Activated CD8-positive, alpha-beta memory T cell treated with anti-CD3 and anti-CD28 coated beads, Interleukin-2, amount 50 U/mL, for 48 hours (primary cell): ENCODE measurements around the gene RPS2.
"Not testable (repeated sequence)": the region's sequence is repeated elsewhere in the genome, so short reads cannot be mapped to it uniquely, and the experiment has no call there.

Source experiments
- DNase-seq: peaks from one replicate; pipeline ENCODE4 v3.0.0-alpha.2; 2020

Gene RPS2

GRCh38 chr16:1962161-1963153, 2.2 kb downstream of the RPS2 start:
- peak; percentile 74 for DNase-seq

GRCh38 chr16:1961651-1962067, 3.0 kb downstream of the RPS2 start:
- DNase-seq = peak; percentile 77

GRCh38 chr16:1960665-1961630, 3.7 kb downstream of the RPS2 start:
- peak; percentile 88 for DNase-seq

- peak; percentile 98 for DNase-seq
Observed at GRCh38 chr16:1959269-1960039, 5.2 kb downstream of the RPS2 start, which contains the start of gene NDUFB10. TSS of gene NDUFB10 (plus strand) at chr16:1959538. CDS start at chr16:1959625, 87 bp downstream.

GRCh38 chr16:1958715-1959268, 5.8 kb downstream of the RPS2 start:
- no peak for DNase-seq

GRCh38 chr16:1958143-1958491, 6.5 kb downstream of the RPS2 start:
- not testable (repeated sequence) for DNase-seq

- not testable (repeated sequence) for DNase-seq
Observed at GRCh38 chr16:1957434-1958142, 7.0 kb downstream of the RPS2 start.

- no peak for DNase-seq
Observed at GRCh38 chr16:1953734-1954133, 10.9 kb downstream of the RPS2 start.

- no peak for DNase-seq
Observed at GRCh38 chr16:1950559-1950958, 14.1 kb downstream of the RPS2 start.

GRCh38 chr16:1950047-1950446, 14.6 kb downstream of the RPS2 start:
- DNase-seq = no peak

- DNase-seq = no peak
Observed at GRCh38 chr16:1949507-1949906, 15.1 kb downstream of the RPS2 start.

GRCh38 chr16:1947369-1947670, 17.3 kb downstream of the RPS2 start:
- no peak for DNase-seq

GRCh38 chr16:1946495-1947368, 17.9 kb downstream of the RPS2 start:
- DNase-seq = no peak

GRCh38 chr16:1945559-1946391, 18.9 kb downstream of the RPS2 start:
- DNase-seq = no peak

- no peak for DNase-seq
Observed at GRCh38 chr16:1944612-1945199, 19.9 kb downstream of the RPS2 start.

- peak; percentile 99 for DNase-seq
Observed at GRCh38 chr16:1942810-1943726, 21.6 kb downstream of the RPS2 start, which contains the start of gene MSRB1. TSS of gene MSRB1 (minus strand) at chr16:1943199. CDS start at chr16:1943156, 43 bp downstream.

GRCh38 chr16:1942047-1942809, 22.4 kb downstream of the RPS2 start:
- DNase-seq = no peak
